ENCODE results near the gene SLC25A6.

GRCh38 chrX:1430451-1430850, 38.5 kb upstream of the SLC25A6 start:
- TF ChIP-seq, protein P1, sequence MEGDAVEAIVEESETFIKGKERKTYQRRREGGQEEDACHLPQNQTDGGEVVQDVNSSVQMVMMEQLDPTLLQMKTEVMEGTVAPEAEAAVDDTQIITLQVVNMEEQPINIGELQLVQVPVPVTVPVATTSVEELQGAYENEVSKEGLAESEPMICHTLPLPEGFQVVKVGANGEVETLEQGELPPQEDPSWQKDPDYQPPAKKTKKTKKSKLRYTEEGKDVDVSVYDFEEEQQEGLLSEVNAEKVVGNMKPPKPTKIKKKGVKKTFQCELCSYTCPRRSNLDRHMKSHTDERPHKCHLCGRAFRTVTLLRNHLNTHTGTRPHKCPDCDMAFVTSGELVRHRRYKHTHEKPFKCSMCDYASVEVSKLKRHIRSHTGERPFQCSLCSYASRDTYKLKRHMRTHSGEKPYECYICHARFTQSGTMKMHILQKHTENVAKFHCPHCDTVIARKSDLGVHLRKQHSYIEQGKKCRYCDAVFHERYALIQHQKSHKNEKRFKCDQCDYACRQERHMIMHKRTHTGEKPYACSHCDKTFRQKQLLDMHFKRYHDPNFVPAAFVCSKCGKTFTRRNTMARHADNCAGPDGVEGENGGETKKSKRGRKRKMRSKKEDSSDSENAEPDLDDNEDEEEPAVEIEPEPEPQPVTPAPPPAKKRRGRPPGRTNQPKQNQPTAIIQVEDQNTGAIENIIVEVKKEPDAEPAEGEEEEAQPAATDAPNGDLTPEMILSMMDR (IDR thresholded peaks at IDR 0.05; ENCODE audit: low read length): no peak
- no peak for TF ChIP-seq EZH2 (IDR thresholded peaks at IDR 0.05; ENCODE audit: borderline replicate concordance, low read length)

Measured in OCI-LY1 (cell line).